NOMO-1 treated with dmso at 0.1 percent for 144 hours (cell line): ENCODE data around the gene PTPRG.

Source experiments
- DNase-seq: peaks from one replicate; lab custom pipeline; 2025; ENCODE audit not compliant: unreplicated experiment; lab: John Stamatoyannopoulos, UW

The PTPRG gene

GRCh38 chr3:61979638-61980037, 418.3 kb downstream of the PTPRG start:
- no peak for DNase-seq

GRCh38 chr3:61980041-61980440, 418.7 kb downstream of the PTPRG start:
- DNase-seq = no peak

- no peak for DNase-seq
These were observed 419.7 kb downstream of the PTPRG start for GRCh38 chr3:61981060-61981459.

DNA sequence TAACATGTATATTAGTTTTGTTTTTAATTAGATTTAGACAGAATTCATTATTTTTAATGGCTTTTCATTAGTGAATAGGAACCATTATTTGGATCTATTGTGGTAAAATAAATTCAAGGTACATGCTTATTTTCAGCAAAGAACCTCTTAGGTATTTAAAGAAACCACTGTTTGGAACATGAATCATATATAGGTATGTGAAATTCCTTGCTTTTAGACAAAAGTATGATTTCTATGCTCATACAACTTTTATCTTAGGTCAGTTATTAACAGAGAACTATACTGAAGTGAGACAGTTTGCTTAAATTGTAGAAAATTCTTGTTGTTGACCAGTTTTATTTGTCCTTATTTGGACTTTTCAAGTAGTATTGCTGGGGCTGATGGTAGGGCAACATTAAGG, 422.1 kb downstream of the PTPRG start:
- no peak for DNase-seq

DNA sequence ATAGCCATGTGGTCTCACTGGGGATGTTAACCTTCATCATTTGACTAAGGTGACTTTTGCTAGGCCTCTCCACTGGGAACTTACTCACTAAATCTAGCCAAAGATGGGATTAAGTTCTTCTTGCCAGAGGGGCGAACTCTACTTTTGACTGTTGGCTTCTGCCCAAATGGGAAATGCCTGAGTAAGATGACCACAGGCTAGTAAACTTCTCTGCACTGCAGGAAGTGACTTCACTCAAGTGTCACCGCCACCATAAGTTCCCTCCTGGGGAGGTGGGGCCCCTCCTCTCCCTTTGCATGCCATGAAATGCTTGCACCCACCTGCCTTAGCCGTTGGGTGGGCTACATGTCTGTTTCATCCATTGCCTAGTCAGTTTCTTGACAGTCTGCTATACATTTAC, 423.6 kb downstream of the PTPRG start:
- no peak for DNase-seq

- no peak for DNase-seq
These were observed 425.1 kb downstream of the PTPRG start for GRCh38 chr3:61986473-61986872.

DNA sequence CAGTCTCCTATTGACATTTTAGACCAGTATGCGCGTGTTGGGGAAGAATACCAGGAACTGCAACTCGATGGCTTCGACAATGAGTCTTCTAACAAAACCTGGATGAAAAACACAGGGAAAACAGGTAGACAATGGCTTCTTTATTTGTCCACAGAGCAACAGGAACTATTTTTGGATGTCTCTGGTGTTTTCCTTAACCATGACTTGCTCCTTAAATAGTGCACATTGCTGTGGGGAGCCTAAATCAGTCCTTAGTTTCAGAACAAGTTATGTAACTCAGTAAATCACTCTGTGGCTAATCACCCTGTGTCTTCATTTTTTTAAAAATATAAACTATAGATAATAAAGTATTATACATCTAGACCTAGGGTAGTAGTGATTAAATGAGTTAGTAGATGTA, 428.3 kb downstream of the PTPRG start:
- DNase-seq = no peak

DNA sequence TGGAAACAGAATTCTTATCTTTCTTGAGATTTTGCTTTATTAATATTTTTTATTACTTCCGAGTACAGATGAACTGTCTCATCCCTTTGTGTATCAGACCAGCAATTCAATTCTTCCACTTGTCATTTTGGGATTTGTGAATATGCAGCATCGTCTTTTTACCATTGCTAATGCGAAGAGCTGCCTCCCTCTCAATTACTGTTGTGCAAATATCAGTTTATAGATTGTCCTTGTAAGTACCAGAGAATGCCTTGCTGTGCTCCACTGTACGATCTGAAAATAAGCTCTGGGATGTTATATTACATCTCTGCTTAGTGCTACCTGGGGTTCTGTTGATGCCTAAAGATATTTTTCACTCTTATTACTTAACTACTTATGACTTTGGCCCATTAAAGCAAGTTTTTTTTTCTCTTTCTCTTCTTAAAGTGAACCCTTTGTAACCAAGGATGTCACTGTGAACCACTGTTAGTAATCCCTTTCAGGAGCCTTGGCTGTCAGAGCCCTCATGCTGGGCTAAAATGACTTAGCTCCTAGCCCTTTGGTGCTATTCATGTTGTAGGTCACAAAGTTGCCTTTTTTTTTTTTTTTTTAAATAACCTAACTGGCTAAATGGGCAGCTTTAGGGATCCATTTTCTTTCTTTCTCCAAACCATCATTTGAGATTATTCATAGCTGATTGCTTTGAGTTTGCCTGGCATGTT, 429.1 kb downstream of the PTPRG start:
- DNase-seq = no peak

- no peak for DNase-seq
These were observed 430.3 kb downstream of the PTPRG start for GRCh38 chr3:61991706-61992105.

- DNase-seq = no peak
These were observed 435.0 kb downstream of the PTPRG start for GRCh38 chr3:61996366-61996765.

- no peak for DNase-seq
These were observed 435.7 kb downstream of the PTPRG start for GRCh38 chr3:61997101-61997500.

GRCh38 chr3:62003835-62004234, 442.5 kb downstream of the PTPRG start:
- DNase-seq = no peak

DNA sequence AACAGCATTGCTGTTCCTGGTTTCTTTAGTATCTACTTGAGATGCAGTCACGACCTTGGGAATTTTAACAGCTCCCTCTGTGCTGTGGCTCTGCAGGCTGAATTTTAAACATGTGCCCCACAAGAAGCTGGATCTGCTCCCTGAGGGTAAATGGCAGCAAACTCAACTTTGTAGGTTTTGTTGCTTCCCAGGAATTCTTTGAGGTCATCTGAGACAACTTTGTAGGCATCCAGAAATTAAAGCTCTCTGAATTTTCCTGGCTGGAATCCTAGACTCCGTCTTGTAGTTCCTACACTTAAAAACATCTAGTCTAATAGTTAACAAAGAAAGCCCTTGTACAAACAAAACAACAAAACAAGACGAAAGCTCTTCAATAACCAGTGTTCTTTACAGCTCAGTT, 445.7 kb downstream of the PTPRG start:
- DNase-seq = no peak

DNA sequence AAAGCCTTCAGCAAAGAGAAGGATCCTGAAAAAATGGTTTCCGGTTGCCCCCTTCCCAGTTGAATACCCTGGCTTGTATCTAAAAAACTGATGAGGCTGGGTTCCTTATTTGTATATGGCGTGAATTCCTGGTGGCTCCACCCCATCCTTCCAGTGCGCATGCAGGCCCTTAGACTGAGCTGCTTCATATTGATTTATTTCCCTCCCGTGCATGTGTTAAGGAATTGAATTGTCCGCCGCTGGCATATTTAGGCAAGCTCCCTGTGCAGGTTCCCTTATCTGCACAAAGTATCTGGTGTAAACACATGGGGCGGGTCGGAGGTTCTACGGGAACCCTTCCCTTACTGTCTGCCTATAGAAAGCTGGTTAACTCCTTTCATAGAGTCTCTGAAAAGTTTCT, 449.6 kb downstream of the PTPRG start:
- DNase-seq = no peak

GRCh38 chr3:62011666-62012065, 450.3 kb downstream of the PTPRG start:
- DNase-seq = no peak

DNA sequence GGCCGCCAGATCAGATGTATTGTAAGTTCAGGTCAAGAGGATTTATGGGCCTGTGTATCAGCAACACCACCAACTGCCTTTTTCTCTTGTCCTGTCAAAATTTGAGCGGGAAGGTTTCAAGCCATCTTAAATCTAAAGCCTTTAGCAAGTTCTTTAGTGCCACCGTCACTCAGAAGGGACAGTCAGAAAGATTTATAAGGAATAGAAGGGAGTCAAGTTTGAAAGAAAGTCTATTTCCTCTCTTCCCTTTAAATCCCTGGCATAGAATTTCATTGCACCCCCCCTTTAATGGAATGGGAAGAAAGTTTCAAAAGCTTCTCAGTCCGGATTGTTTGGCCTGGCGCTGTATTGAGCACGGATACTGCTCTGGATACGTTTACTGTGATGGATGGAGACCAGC, 452.6 kb downstream of the PTPRG start:
- DNase-seq = no peak

- no peak for DNase-seq
These were observed 453.7 kb downstream of the PTPRG start for GRCh38 chr3:62015111-62015510.

- no peak for DNase-seq
These were observed 458.5 kb downstream of the PTPRG start for GRCh38 chr3:62019906-62020305.

GRCh38 chr3:62020706-62021105, 459.3 kb downstream of the PTPRG start:
- no peak for DNase-seq

GRCh38 chr3:62022312-62022711, 460.9 kb downstream of the PTPRG start:
- DNase-seq = no peak

- DNase-seq = no peak
These were observed 463.5 kb downstream of the PTPRG start for GRCh38 chr3:62024882-62025281.

- no peak for DNase-seq
These were observed 464.5 kb downstream of the PTPRG start for GRCh38 chr3:62025913-62026312.

GRCh38 chr3:62027241-62027640, 465.9 kb downstream of the PTPRG start:
- DNase-seq = no peak
